ENCODE data around the gene CNTNAP2.

- TF ChIP-seq POLR2A (IDR thresholded peaks at IDR 0.05; ENCODE audit: low read length) (no peak), GATA1 (IDR thresholded peaks at IDR 0.05; ENCODE audit: low read depth, low read length) (no peak)
Measured at GRCh38 chr7:148241700-148242293, 2125.2 kb downstream of the CNTNAP2 start.
